GM12875 (cell line): Measurements from ENCODE around the gene ALDH1A3.

Source experiments
- H3K4me3 ChIP-seq: one replicate; pipeline ENCODE4 v1.5.1; 2011; ENCODE audit warnings: low read depth, low read length, control low read depth
- TF ChIP-seq, protein P1 (sequence below): IDR thresholded peaks from 2 replicates; pipeline ENCODE4 v1.5.1; 2011; ENCODE audit warnings: low read depth, mild to moderate bottlenecking, control low read depth, inconsistent platforms, low read length, moderate library complexity, borderline replicate concordance; ENCODE audit not compliant: insufficient read depth

The ALDH1A3 gene

DNA sequence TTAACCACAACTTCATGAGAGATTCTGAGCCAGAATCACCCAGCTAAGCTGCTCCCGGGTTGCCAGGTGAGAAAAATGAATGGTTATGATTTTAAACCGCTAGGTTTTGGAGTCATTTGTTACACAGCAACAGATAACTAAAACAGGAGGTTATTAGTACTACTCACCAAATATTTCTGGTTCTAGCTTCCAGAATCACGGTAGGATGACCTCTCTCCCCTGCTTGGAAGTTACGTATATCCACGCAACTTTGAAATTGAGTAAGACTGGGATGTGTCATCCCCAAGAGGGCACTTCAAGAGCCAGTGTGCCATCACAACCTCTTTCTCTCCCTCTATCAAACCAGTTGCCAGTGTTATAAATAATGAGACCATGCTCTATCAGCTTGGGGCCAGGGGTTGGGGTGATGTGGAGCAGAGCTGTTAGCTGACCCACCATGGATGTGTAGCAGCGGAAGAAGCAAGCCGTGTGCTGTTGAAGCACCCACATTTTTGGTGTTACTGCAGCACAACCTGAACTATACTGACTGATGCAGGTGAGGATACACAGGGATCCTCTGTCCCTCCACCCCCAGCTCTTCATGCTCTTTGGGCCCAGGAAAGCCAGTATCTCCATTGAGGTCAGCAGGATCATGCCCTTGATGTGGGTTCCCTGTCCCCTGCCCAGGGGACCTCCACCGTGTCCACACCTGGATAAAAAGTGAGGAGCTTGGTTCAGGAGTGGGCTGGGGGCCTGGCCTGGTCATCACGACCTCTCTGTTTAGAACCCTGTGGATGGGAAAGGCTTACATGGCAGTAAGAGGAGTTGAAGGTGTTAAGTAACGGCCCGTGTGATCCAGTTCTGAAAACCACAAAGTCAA, 19.4 kb upstream of the ALDH1A3 start:
- TF ChIP-seq, protein P1, sequence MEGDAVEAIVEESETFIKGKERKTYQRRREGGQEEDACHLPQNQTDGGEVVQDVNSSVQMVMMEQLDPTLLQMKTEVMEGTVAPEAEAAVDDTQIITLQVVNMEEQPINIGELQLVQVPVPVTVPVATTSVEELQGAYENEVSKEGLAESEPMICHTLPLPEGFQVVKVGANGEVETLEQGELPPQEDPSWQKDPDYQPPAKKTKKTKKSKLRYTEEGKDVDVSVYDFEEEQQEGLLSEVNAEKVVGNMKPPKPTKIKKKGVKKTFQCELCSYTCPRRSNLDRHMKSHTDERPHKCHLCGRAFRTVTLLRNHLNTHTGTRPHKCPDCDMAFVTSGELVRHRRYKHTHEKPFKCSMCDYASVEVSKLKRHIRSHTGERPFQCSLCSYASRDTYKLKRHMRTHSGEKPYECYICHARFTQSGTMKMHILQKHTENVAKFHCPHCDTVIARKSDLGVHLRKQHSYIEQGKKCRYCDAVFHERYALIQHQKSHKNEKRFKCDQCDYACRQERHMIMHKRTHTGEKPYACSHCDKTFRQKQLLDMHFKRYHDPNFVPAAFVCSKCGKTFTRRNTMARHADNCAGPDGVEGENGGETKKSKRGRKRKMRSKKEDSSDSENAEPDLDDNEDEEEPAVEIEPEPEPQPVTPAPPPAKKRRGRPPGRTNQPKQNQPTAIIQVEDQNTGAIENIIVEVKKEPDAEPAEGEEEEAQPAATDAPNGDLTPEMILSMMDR: no peak
- H3K4me3 ChIP-seq: no peak overlapping the region

DNA sequence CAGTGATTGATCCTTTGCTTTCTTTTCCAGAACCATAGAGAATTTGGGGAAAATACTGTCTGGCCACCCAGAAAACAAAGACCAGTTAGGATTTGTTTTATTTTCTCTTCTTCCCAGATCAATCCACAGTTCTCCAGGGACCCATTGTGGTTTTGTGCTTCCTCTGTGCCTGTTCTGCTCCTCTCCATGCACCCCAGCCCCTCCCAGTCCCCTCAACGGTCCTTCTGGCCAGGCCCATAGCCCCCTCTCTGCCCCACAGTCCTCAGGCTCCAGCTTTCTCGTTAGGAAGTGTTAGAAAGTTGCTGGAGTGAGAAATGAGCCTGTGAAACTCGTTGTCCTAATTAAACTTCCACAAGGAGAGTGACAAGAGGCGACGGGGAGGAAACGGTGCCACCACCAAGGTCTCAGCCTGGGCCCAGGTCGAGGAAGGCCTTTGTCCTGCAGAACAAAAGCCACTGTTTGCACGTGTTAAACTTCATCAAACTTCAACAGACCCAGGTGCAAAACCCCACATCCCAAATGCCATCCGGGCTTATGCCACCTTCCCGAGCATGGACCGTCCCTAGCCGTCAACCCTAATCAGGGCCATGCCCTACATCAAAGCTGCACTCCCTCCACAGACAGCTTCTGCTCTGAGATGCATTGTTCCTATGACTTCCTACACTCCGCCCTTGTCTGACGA, 18.7 kb upstream of the ALDH1A3 start:
- no peak overlapping the region for H3K4me3 ChIP-seq
- TF ChIP-seq, protein P1: no peak

- TF ChIP-seq, protein P1: no peak
- H3K4me3 ChIP-seq: no peak overlapping the region
Measured at GRCh38 chr15:100861511-100861991, 18.1 kb upstream of the ALDH1A3 start.

- no peak overlapping the region for H3K4me3 ChIP-seq
- TF ChIP-seq, protein P1: no peak
Measured at GRCh38 chr15:100862162-100862561, 17.5 kb upstream of the ALDH1A3 start.

DNA sequence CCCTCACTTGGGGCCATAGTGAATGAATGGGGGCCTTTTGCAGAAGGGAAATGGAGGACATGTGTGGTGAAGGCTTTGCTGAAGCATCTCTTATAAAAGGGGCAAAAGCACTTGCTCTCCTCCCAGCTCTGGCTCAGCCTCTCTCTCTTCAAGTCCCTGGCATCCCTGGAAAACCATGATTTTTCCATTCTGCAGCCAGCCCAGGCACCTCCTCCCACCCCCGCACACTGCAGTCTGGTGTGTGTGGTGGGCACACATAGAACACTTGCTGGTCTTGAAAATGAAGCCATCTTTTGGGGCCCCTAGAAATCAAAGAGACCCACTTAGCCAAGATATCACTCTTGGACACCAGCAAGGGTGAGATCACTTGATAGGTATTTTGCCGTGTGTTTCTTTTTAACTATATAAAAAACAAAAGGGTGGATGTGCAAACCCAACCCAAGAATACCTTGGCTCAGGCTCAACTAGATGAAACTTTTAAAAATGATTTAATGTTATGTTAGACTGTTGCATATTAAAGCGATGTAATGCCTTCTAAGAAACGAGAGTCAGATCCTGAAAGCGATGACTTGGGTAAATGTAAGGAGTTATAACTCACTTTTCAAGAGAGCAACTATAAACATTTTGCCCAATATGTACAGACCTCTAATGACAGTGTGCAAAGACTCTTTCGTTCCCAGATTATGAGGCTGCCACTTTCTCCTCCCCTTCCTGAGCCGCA, 16.4 kb upstream of the ALDH1A3 start:
- no peak overlapping the region for H3K4me3 ChIP-seq
- TF ChIP-seq, protein P1: no peak

DNA sequence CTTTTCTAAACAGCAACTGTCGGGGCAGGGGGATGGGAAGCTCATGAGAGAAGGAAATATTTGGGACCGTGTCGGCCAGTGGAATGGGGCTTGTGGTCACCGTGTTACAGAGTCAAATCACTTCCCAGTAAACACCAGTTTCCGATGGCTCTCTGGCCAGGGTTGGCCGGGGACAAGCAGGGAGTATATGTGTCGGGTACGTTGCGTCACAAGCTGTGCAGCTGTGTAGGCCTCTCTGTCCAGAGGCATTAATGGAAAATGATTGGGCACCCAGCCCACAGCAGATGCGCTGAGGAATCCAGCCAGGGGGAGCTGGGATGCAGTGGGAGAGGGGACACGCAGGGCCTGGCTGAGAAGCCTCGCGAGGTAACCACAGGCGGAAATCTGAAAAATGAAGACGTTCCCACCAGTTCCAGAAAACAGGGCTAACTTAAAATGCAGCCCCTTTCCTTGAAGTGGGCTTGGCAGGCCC, 15.8 kb upstream of the ALDH1A3 start:
- no peak overlapping the region for H3K4me3 ChIP-seq
- TF ChIP-seq, protein P1: no peak
